Calu3 (cell line): ENCODE measurements around the gene GOLGA6D. TPM values are rescaled to one million over a fixed set of nuclear protein-coding genes. Genes with fewer than 3 reads are reported as not detected.
"Not testable (repeated sequence)": the region's sequence is repeated elsewhere in the genome, so short reads cannot be mapped to it uniquely, and the experiment has no call there.

Experiments used
- BruUV-seq: library from RNA; stranded (reverse); fragments of 400-500 nt; replicated peaks from 2 replicates; lab custom pipeline; 2021; lab: Mats Ljungman, UMichigan
- CTCF ChIA-PET: fragments of 300-600 bp; sonication (Branson Sonifier 250); formaldehyde crosslinking; loops from one replicate; lab custom pipeline; 2022; ENCODE audit warnings: antibody characterized with exemption; lab: Charles Lee
- DNase-seq: peaks from one replicate; pipeline ENCODE4 v3.0.0; 2022
- H3K27ac Mint-ChIP-seq: one replicate; pipeline ENCODE4 v1.8.0; 2022; ENCODE audit warnings: mixed read lengths; ENCODE audit not compliant: unreplicated experiment
- H3K27me3 Mint-ChIP-seq: one replicate; pipeline ENCODE4 v1.8.0; 2022; ENCODE audit warnings: mixed read lengths; ENCODE audit not compliant: unreplicated experiment
- H3K36me3 Mint-ChIP-seq: one replicate; pipeline ENCODE4 v1.8.0; 2022; ENCODE audit warnings: mild to moderate bottlenecking, moderate library complexity, mixed read lengths; ENCODE audit not compliant: insufficient read depth, unreplicated experiment
- H3K4me1 Mint-ChIP-seq: one replicate; pipeline ENCODE4 v1.8.0; 2022; ENCODE audit warnings: mild to moderate bottlenecking, low read depth, mixed read lengths; ENCODE audit not compliant: unreplicated experiment
- H3K4me3 Mint-ChIP-seq: one replicate; pipeline ENCODE4 v1.8.0; 2022; ENCODE audit warnings: mild to moderate bottlenecking, low read depth, moderate library complexity, mixed read lengths; ENCODE audit not compliant: unreplicated experiment
- H3K9me3 Mint-ChIP-seq: one replicate; pipeline ENCODE4 v1.8.0; 2022; ENCODE audit warnings: low read depth, mixed read lengths; ENCODE audit not compliant: unreplicated experiment
- CTCF ChIP-seq: fragments of 200-600 bp; IDR thresholded peaks from one replicate; pipeline ENCODE4 v1.8.0; 2022; ENCODE audit warnings: antibody characterized with exemption; ENCODE audit not compliant: unreplicated experiment
- intact Hi-C: fragments of 100-400 bp; cut with micrococcal nuclease; formaldehyde crosslinking; loops from one replicate; pipeline ENCODE4 v1.10.0; 2022; ENCODE audit not compliant: unreplicated experiment
- total RNA-seq: library from RNA; stranded (reverse); gene quantifications from 2 replicates; pipeline ENCODE4 v1.2.3, GENCODE V29; 2022

GOLGA6D gene
- total RNA-seq, 1 experiment from 2014 or later = not detected

GRCh38 chr15:75274509-75275107 is 8.0 kb upstream of the GOLGA6D start:
- H3K9me3 Mint-ChIP-seq, H3K4me3 Mint-ChIP-seq, intact Hi-C loops, H3K27ac Mint-ChIP-seq, H3K4me1 Mint-ChIP-seq, H3K36me3 Mint-ChIP-seq, BruUV-seq: not testable (repeated sequence)
- peak; percentile 98 for DNase-seq
- CTCF ChIA-PET = interaction anchor here (0.6 to 1.2 kb wide), 2 partner anchors 967 to 1162 kb away, joined by 3 to 8 read pairs; no protein-coding TSS in a partner anchor
- TF ChIP-seq CTCF = peak; percentile 89
- peaks cover 12% of the 10 kb centered on the region for H3K27me3 Mint-ChIP-seq

GRCh38 chr15:75275617-75276016 is 7.0 kb upstream of the GOLGA6D start:
- CTCF ChIA-PET, DNase-seq, H3K9me3 Mint-ChIP-seq, H3K36me3 Mint-ChIP-seq, intact Hi-C loops, H3K4me3 Mint-ChIP-seq, H3K27ac Mint-ChIP-seq, BruUV-seq, H3K4me1 Mint-ChIP-seq: not testable (repeated sequence)
- H3K27me3 Mint-ChIP-seq = peaks cover 12% of the 10 kb centered on the region

GRCh38 chr15:75278497-75278896 is 4.1 kb upstream of the GOLGA6D start:
- H3K36me3 Mint-ChIP-seq, H3K9me3 Mint-ChIP-seq, intact Hi-C loops, DNase-seq, CTCF ChIA-PET, H3K4me3 Mint-ChIP-seq, H3K4me1 Mint-ChIP-seq, H3K27ac Mint-ChIP-seq, BruUV-seq: not testable (repeated sequence)
- peaks cover 12% of the 10 kb centered on the region for H3K27me3 Mint-ChIP-seq

GRCh38 chr15:75284152-75284551 is 1.5 kb downstream of the GOLGA6D start:
- BruUV-seq, H3K9me3 Mint-ChIP-seq, H3K4me1 Mint-ChIP-seq, DNase-seq, CTCF ChIA-PET, H3K36me3 Mint-ChIP-seq, H3K27me3 Mint-ChIP-seq, intact Hi-C loops, H3K27ac Mint-ChIP-seq, H3K4me3 Mint-ChIP-seq: not testable (repeated sequence)

GRCh38 chr15:75293660-75294059 is 11.0 kb downstream of the GOLGA6D start:
- H3K4me3 Mint-ChIP-seq, CTCF ChIA-PET, DNase-seq, intact Hi-C loops, H3K4me1 Mint-ChIP-seq, BruUV-seq, H3K9me3 Mint-ChIP-seq, H3K27ac Mint-ChIP-seq, H3K36me3 Mint-ChIP-seq, H3K27me3 Mint-ChIP-seq: not testable (repeated sequence)

GRCh38 chr15:75298541-75299310 is 16.1 kb downstream of the GOLGA6D start:
- H3K27ac Mint-ChIP-seq, BruUV-seq, intact Hi-C loops, CTCF ChIA-PET, H3K4me1 Mint-ChIP-seq, H3K9me3 Mint-ChIP-seq, H3K36me3 Mint-ChIP-seq, H3K4me3 Mint-ChIP-seq: not testable (repeated sequence)
- peak; percentile 8 for TF ChIP-seq CTCF
- peaks cover 22% of the 10 kb centered on the region for H3K27me3 Mint-ChIP-seq
- DNase-seq = peak; percentile 33
